ENCODE results near the gene DOCK6. TPM values are rescaled to one million over a fixed set of nuclear protein-coding genes. Genes with fewer than 3 reads are reported as not detected.

DOCK6 gene
- total and polyA plus RNA-seq, 2 of the 13 experiments (the other 11 are each of a cell fraction or from before 2014, with no cell fraction given): 5.4 to 38.1 TPM

- intact Hi-C loops (cut with micrococcal nuclease; ENCODE audit: unreplicated experiment): no loop called here
- BruUV-seq (replicated peaks): no TSS peak
- Histone ChIP-seq H3K9ac (ENCODE audit: insufficient read depth, low read depth, low read length) (no peak overlapping the region), H3K9me3 (ENCODE audit: low read length) (no peaks in the 10 kb centered on the region), H3K36me3 (replicated peaks in 1 of 2; ENCODE audit: control insufficient read depth in 1 of 2, insufficient read depth in 2 of 2, low read length in 2 of 2) (peaks cover 2 to 6% of the 10 kb centered on the region in 2 experiments; a peak in 1 of 5 replicates), H3K27ac (ENCODE audit: extremely low read length, insufficient read depth, low read length) (no peak overlapping the region), H3K4me3 (replicated peaks in 1 of 3; ENCODE audit: insufficient read depth in 1 of 3, low read depth in 2 of 3, low read length in 3 of 3) (no peak overlapping the region), H4K20me1 (ENCODE audit: insufficient read depth, low read length) (no peaks in the 10 kb centered on the region), H3K79me2 (ENCODE audit: insufficient read depth, low read length) (no peaks in the 10 kb centered on the region), H3K27me3 (ENCODE audit: control insufficient read depth in 1 of 2, insufficient read depth in 2 of 2, low read length in 2 of 2) (no peaks in the 10 kb centered on the region; a peak in 1 of 5 replicates), H3K4me2 (ENCODE audit: low read depth, low read length) (no peak overlapping the region), H2AFZ (ENCODE audit: low read length) (no peak overlapping the region), H3K4me1 (ENCODE audit: insufficient read depth, low read length) (peaks cover 18% of the 10 kb centered on the region)
- TF ChIP-seq ZSCAN22 (CRISPR knock-in tag; IDR thresholded peaks at IDR 0.05) (no peak), E2F5 (CRISPR knock-in tag; conservative IDR thresholded peaks at IDR 0.05) (no peak)
- 82% methylated on average over 9 of the region's 15 CpGs for WGBS (ENCODE audit: low lambda C conversion rate)
- FAIRE-seq (no peak), DNase-seq (ENCODE audit: low spot score) (no peak), ATAC-seq (no peak)
- in situ Hi-C loops (cut with HindIII; ENCODE audit: extremely low pct_ligation_motif_present, low pct_unique_long_range_greater_than_20kb): loop anchor here (5.0 kb wide), 1 partner anchor 63 kb away; no protein-coding TSS in a partner anchor
- ChIA-PET CTCF (ENCODE audit: low intra/inter-chr PET ratio, low total read pairs) (no interaction called here), POLR2A (interaction anchor here (0.8 to 1.2 kb wide), 2 partner anchors 57 to 70 kb away, joined by 4 to 6 read pairs; no protein-coding TSS in a partner anchor)
These were observed 62.2 kb downstream of the DOCK6 start for GRCh38 chr19:11200015-11200574.

GRCh38 chr19:11199517-11199916 lies 62.8 kb downstream of the DOCK6 start:
- no peak for FAIRE-seq
- in situ Hi-C loops (cut with HindIII; ENCODE audit: extremely low pct_ligation_motif_present, low pct_unique_long_range_greater_than_20kb): loop anchor here (5.0 kb wide), 1 partner anchor 42 kb away; the partner anchor contains the start of gene SPC24
- no peak for ATAC-seq
- Histone ChIP-seq H3K4me2 (ENCODE audit: low read depth, low read length) (no peak overlapping the region), H3K9me3 (ENCODE audit: low read length) (no peaks in the 10 kb centered on the region), H3K79me2 (ENCODE audit: insufficient read depth, low read length) (no peaks in the 10 kb centered on the region), H3K4me1 (ENCODE audit: insufficient read depth, low read length) (peaks cover 18% of the 10 kb centered on the region), H3K27ac (ENCODE audit: extremely low read length, insufficient read depth, low read length) (no peak overlapping the region), H3K36me3 (replicated peaks in 1 of 2; ENCODE audit: control insufficient read depth in 1 of 2, insufficient read depth in 2 of 2, low read length in 2 of 2) (peaks cover 2 to 6% of the 10 kb centered on the region in 2 experiments; a peak in 1 of 5 replicates), H3K4me3 (replicated peaks in 1 of 3; ENCODE audit: insufficient read depth in 1 of 3, low read depth in 2 of 3, low read length in 3 of 3) (no peak overlapping the region), H3K9ac (ENCODE audit: insufficient read depth, low read depth, low read length) (no peak overlapping the region), H2AFZ (ENCODE audit: low read length) (no peak overlapping the region), H3K27me3 (ENCODE audit: control insufficient read depth in 1 of 2, insufficient read depth in 2 of 2, low read length in 2 of 2) (no peaks in the 10 kb centered on the region; a peak in 1 of 5 replicates), H4K20me1 (ENCODE audit: insufficient read depth, low read length) (no peaks in the 10 kb centered on the region)
- WGBS (ENCODE audit: low lambda C conversion rate): 93% methylated on average over 5 of the region's 5 CpGs
- intact Hi-C loops (cut with micrococcal nuclease; ENCODE audit: unreplicated experiment): no loop called here
- CTCF ChIA-PET (ENCODE audit: low intra/inter-chr PET ratio, low total read pairs): no interaction called here
- POLR2A ChIA-PET: interaction anchor here (0.8 kb wide), 1 partner anchor 70 kb away, joined by 4 read pairs; no protein-coding TSS in a partner anchor
- no TSS peak for BruUV-seq (replicated peaks)
- DNase-seq (ENCODE audit: low spot score): no peak
- TF ChIP-seq ZMYM3 (CRISPR knock-in tag; IDR thresholded peaks at IDR 0.05) (peak; percentile 48; the same call in 1 of the 2 replicates), ADNP (CRISPR knock-in tag; IDR thresholded peaks at IDR 0.05) (no peak), RFX5 (IDR thresholded peaks at IDR 0.05; ENCODE audit: low read depth, low read length) (no peak), NFE2 (CRISPR knock-in tag; IDR thresholded peaks at IDR 0.05) (no peak), ZNF142 (CRISPR knock-in tag; IDR thresholded peaks at IDR 0.05) (no peak), ZNF350 (CRISPR knock-in tag; IDR thresholded peaks at IDR 0.05; ENCODE audit: borderline replicate concordance, low read depth) (no peak), ONECUT2 (CRISPR knock-in tag; IDR thresholded peaks at IDR 0.05) (no peak), SMYD3 (CRISPR knock-in tag; IDR thresholded peaks at IDR 0.05) (no peak), PAF1 (CRISPR knock-in tag; IDR thresholded peaks at IDR 0.05) (no peak), HNRNPK (IDR thresholded peaks at IDR 0.05; ENCODE audit: low read depth, low read length, poor library complexity, severe bottlenecking) (no peak)

All from HepG2 (cell line).